ENCODE data around the gene ADCY3. TPM values are rescaled to one million over a fixed set of nuclear protein-coding genes. Genes with fewer than 3 reads are reported as not detected.

Gene ADCY3
- total and polyA plus RNA-seq, 7 experiments from 2014 or later, result 2.0 to 44.7 (median 5.1) TPM

- no peaks in the 10 kb centered on the region for H3K27me3 Mint-ChIP-seq
- no peaks in the 10 kb centered on the region for H3K9me3 ChIP-seq (ENCODE audit: control insufficient read depth in 2 of 3, low read length in 3 of 3)
- DNase-seq, result no peak
- H3K27ac ChIP-seq (ENCODE audit: low read depth, low read length), result no peak overlapping the region
- peaks cover 0 to 1% (median 0%) of the 10 kb centered on the region in 11 donors for H3K9me3 Mint-ChIP-seq
- H3K4me1 ChIP-seq (ENCODE audit: control insufficient read depth in 2 of 2, insufficient read depth in 2 of 2, low read length in 2 of 2), result no peaks in the 10 kb centered on the region
- intact Hi-C loops (cut with micrococcal nuclease), result no loop called here
- no peak for ATAC-seq
- H3K36me3 ChIP-seq (ENCODE audit: control insufficient read depth in 2 of 3, insufficient read depth in 3 of 3, low read length in 3 of 3), result no peaks in the 10 kb centered on the region
- CTCF ChIA-PET, result no interaction called here
- no peak overlapping the region for H3K27ac Mint-ChIP-seq
- H3K36me3 Mint-ChIP-seq, result peaks cover 0 to 7% (median 0%) of the 10 kb centered on the region in 5 donors
- no peak overlapping the region for H3K4me3 Mint-ChIP-seq
- POLR2A ChIA-PET, result no interaction called here
- peaks cover 0 to 7% (median 0%) of the 10 kb centered on the region in 7 donors for H3K4me1 Mint-ChIP-seq
- no peak overlapping the region for H3K4me3 ChIP-seq (ENCODE audit: low read length)
- H3K27me3 ChIP-seq (ENCODE audit: control insufficient read depth in 2 of 2, insufficient read depth in 2 of 2, low read length in 2 of 2), result no peaks in the 10 kb centered on the region
Measured at GRCh38 chr2:24861500-24861899, 58.5 kb downstream of the ADCY3 start.

GRCh38 chr2:24860631-24861030 is 59.4 kb downstream of the ADCY3 start:
- Histone ChIP-seq H3K9me3 (ENCODE audit: control insufficient read depth in 2 of 3, low read length in 3 of 3) (no peaks in the 10 kb centered on the region), H3K27me3 (ENCODE audit: control insufficient read depth in 2 of 2, insufficient read depth in 2 of 2, low read length in 2 of 2) (no peaks in the 10 kb centered on the region), H3K4me3 (ENCODE audit: low read length) (no peak overlapping the region), H3K27ac (ENCODE audit: low read depth, low read length) (no peak overlapping the region), H3K4me1 (ENCODE audit: control insufficient read depth in 2 of 2, insufficient read depth in 2 of 2, low read length in 2 of 2) (no peaks in the 10 kb centered on the region), H3K36me3 (ENCODE audit: control insufficient read depth in 2 of 3, insufficient read depth in 3 of 3, low read length in 3 of 3) (no peaks in the 10 kb centered on the region)
- CTCF ChIA-PET, result no interaction called here
- DNase-seq, result no peak
- intact Hi-C loops (cut with micrococcal nuclease), result no loop called here
- POLR2A ChIA-PET, result no interaction called here
- no peaks in the 10 kb centered on the region for H3K27me3 Mint-ChIP-seq
- ATAC-seq, result no peak
- H3K4me1 Mint-ChIP-seq, result peaks cover 0 to 7% (median 0%) of the 10 kb centered on the region in 7 donors
- H3K36me3 Mint-ChIP-seq, result peaks cover 0 to 7% (median 0%) of the 10 kb centered on the region in 5 donors
- H3K27ac Mint-ChIP-seq, result no peak overlapping the region
- peaks cover 0 to 1% (median 0%) of the 10 kb centered on the region in 11 donors for H3K9me3 Mint-ChIP-seq
- no peak overlapping the region for H3K4me3 Mint-ChIP-seq

DNA sequence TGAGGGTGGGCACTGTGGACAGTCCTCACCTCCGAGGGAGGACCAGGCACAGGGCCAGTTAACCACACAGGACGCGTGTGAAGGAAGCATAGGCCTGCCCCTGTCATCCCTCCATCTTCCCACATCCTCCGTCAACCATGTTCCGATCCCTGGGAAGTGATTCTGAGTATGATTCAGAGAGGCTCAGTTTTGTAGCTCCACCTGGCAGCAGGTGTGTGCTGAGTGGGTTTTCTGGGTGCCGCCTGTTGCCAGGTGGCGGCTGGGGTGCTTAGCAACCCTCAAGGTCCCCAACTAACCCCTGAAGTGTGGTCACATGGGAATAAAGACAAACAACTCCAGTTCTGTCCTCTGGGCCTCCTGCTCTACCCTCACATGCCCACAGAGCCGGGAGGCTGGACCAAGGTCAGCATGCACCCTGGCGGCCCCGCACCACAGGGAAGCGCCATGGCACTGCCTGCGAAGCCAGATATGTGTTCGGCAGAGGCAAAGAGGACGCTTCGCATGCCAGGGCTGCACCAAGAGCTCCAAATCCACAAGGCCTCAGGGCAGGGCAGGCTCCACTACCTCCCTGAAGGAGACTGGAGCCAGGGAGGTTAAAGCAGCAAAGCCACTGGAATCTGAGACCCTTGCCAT is 60.0 kb downstream of the ADCY3 start:
- no peak overlapping the region for H3K27ac ChIP-seq (ENCODE audit: low read depth, low read length)
- intact Hi-C loops (cut with micrococcal nuclease), result no loop called here
- H3K4me3 Mint-ChIP-seq, result no peak overlapping the region
- ChIA-PET POLR2A (interaction anchor here (0.6 kb wide), 1 partner anchor 1375 kb away, joined by 6 read pairs; no protein-coding TSS in a partner anchor), CTCF (no interaction called here)
- no peaks in the 10 kb centered on the region for H3K27me3 Mint-ChIP-seq
- no peaks in the 10 kb centered on the region for H3K4me1 ChIP-seq (ENCODE audit: control insufficient read depth in 2 of 2, insufficient read depth in 2 of 2, low read length in 2 of 2)
- H3K9me3 Mint-ChIP-seq, result peaks cover 0 to 1% (median 0%) of the 10 kb centered on the region in 11 donors
- H3K36me3 Mint-ChIP-seq, result peaks cover 0 to 10% (median 2%) of the 10 kb centered on the region in 5 donors
- H3K4me1 Mint-ChIP-seq, result peaks cover 0 to 7% (median 0%) of the 10 kb centered on the region in 7 donors
- no peaks in the 10 kb centered on the region for H3K27me3 ChIP-seq (ENCODE audit: control insufficient read depth in 2 of 2, insufficient read depth in 2 of 2, low read length in 2 of 2)
- H3K27ac Mint-ChIP-seq, result no peak overlapping the region
- no peaks in the 10 kb centered on the region for H3K36me3 ChIP-seq (ENCODE audit: control insufficient read depth in 2 of 3, insufficient read depth in 3 of 3, low read length in 3 of 3)
- no peak for ATAC-seq
- no peak for DNase-seq
- H3K4me3 ChIP-seq (ENCODE audit: low read length), result no peak overlapping the region
- H3K9me3 ChIP-seq (ENCODE audit: control insufficient read depth in 2 of 3, low read length in 3 of 3), result no peaks in the 10 kb centered on the region

DNA sequence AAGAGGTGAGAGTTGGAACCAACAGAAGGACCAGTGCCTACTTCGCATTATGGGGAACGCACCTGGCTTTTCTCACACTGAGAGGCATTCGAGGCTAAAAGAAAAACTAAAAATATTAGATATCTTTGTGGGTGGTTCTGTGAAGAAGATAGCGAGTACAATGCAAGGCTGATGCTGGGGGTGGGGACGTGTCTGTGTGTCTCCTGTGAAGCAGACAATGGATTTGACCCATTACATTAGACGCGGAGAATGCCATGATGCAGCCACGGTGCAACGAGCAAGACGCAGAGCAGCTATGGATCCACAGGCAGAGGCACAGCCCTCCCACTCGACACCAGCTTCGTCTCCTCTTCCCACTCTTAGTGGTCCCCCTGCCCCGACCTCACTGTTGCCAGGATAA is 61.0 kb downstream of the ADCY3 start:
- POLR2A ChIA-PET, result no interaction called here
- H3K4me3 ChIP-seq (ENCODE audit: low read length), result no peak overlapping the region
- H3K4me3 Mint-ChIP-seq, result no peak overlapping the region
- no peaks in the 10 kb centered on the region for H3K27me3 Mint-ChIP-seq
- peaks cover 0 to 7% (median 0%) of the 10 kb centered on the region in 7 donors for H3K4me1 Mint-ChIP-seq
- H3K4me1 ChIP-seq (ENCODE audit: control insufficient read depth in 2 of 2, insufficient read depth in 2 of 2, low read length in 2 of 2), result no peaks in the 10 kb centered on the region
- H3K27me3 ChIP-seq (ENCODE audit: control insufficient read depth in 2 of 2, insufficient read depth in 2 of 2, low read length in 2 of 2), result no peaks in the 10 kb centered on the region
- no peaks in the 10 kb centered on the region for H3K9me3 ChIP-seq (ENCODE audit: control insufficient read depth in 2 of 3, low read length in 3 of 3)
- DNase-seq, result no peak
- intact Hi-C loops (cut with micrococcal nuclease), result no loop called here
- H3K36me3 Mint-ChIP-seq, result peaks cover 0 to 11% (median 3%) of the 10 kb centered on the region in 5 donors
- no peaks in the 10 kb centered on the region for H3K36me3 ChIP-seq (ENCODE audit: control insufficient read depth in 2 of 3, insufficient read depth in 3 of 3, low read length in 3 of 3)
- ATAC-seq, result no peak
- no peak overlapping the region for H3K27ac ChIP-seq (ENCODE audit: low read depth, low read length)
- H3K27ac Mint-ChIP-seq, result peak overlapping the region in 1 of 9 donors; percentile 41
- CTCF ChIA-PET, result no interaction called here
- peaks cover 0 to 1% (median 0%) of the 10 kb centered on the region in 11 donors for H3K9me3 Mint-ChIP-seq

DNA sequence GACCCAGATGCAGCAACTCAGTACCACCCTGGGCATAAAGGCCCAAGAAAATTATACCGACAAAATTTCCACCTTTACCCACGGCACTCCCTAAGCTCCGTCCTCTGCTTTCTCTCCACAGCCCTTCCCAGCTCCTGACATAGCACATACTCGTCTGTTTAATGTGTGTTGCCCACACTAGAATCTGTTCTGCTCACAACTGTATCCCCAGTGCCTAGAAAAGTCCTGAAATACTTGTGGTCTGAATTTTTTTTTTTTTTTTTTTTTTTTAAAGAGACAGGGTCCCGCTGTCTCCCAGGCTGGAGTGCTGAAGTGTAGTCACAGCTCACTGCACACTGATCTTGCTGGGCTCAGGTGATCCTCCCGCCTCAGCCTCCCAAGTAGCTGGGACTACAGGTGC is 62.3 kb downstream of the ADCY3 start:
- Mint-ChIP-seq H3K27ac (peak overlapping the region in 1 of 9 donors; percentile 28), H3K27me3 (no peaks in the 10 kb centered on the region), H3K4me3 (no peak overlapping the region), H3K36me3 (peaks cover 0 to 13% (median 3%) of the 10 kb centered on the region in 5 donors), H3K9me3 (peaks cover 0 to 1% (median 0%) of the 10 kb centered on the region in 11 donors), H3K4me1 (peaks cover 0 to 7% (median 0%) of the 10 kb centered on the region in 7 donors)
- POLR2A ChIA-PET, result no interaction called here
- Histone ChIP-seq H3K27ac (ENCODE audit: low read depth, low read length) (no peak overlapping the region), H3K9me3 (ENCODE audit: control insufficient read depth in 2 of 3, low read length in 3 of 3) (no peaks in the 10 kb centered on the region), H3K4me1 (ENCODE audit: control insufficient read depth in 2 of 2, insufficient read depth in 2 of 2, low read length in 2 of 2) (no peaks in the 10 kb centered on the region), H3K36me3 (ENCODE audit: control insufficient read depth in 2 of 3, insufficient read depth in 3 of 3, low read length in 3 of 3) (no peaks in the 10 kb centered on the region), H3K27me3 (ENCODE audit: control insufficient read depth in 2 of 2, insufficient read depth in 2 of 2, low read length in 2 of 2) (no peaks in the 10 kb centered on the region), H3K4me3 (ENCODE audit: low read length) (no peak overlapping the region)
- CTCF ChIA-PET, result interaction anchor here (1.5 kb wide), 1 partner anchor 30 kb away, joined by 8 read pairs; no protein-coding TSS in a partner anchor
- ATAC-seq (no peak), DNase-seq (no peak)
- intact Hi-C loops (cut with micrococcal nuclease), result no loop called here

DNA sequence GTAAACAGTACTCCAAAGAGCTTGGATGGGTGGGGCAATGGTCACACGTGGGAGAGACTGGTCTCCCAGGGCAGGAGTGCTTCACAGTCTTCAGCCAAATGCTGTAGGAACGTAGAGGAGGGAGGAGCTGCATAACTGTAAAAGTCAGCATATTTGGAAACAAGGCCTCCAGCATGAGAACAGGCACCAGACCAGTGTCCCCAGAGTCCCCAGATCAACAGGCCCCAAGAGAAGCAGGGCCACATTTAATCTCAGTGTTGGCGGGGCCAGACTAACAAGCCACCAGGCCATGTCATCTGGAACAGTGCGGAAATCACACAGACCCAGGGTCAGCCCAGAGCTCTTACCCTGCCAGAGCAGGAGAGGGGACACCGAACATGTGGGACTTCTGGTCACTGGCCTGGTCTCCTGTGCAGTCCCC is 63.2 kb downstream of the ADCY3 start:
- no peaks in the 10 kb centered on the region for H3K27me3 Mint-ChIP-seq
- no peak overlapping the region for H3K27ac Mint-ChIP-seq
- peaks cover 0 to 1% (median 0%) of the 10 kb centered on the region in 11 donors for H3K9me3 Mint-ChIP-seq
- H3K9me3 ChIP-seq (ENCODE audit: control insufficient read depth in 2 of 3, low read length in 3 of 3), result no peaks in the 10 kb centered on the region
- ChIA-PET POLR2A (no interaction called here), CTCF (no interaction called here)
- ATAC-seq (no peak), DNase-seq (no peak)
- H3K4me1 Mint-ChIP-seq, result peaks cover 0 to 7% (median 0%) of the 10 kb centered on the region in 7 donors
- no peaks in the 10 kb centered on the region for H3K36me3 ChIP-seq (ENCODE audit: control insufficient read depth in 2 of 3, insufficient read depth in 3 of 3, low read length in 3 of 3)
- H3K4me3 Mint-ChIP-seq, result no peak overlapping the region
- no peak overlapping the region for H3K4me3 ChIP-seq (ENCODE audit: low read length)
- no peaks in the 10 kb centered on the region for H3K27me3 ChIP-seq (ENCODE audit: control insufficient read depth in 2 of 2, insufficient read depth in 2 of 2, low read length in 2 of 2)
- H3K27ac ChIP-seq (ENCODE audit: low read depth, low read length), result no peak overlapping the region
- intact Hi-C loops (cut with micrococcal nuclease), result no loop called here
- H3K36me3 Mint-ChIP-seq, result peaks cover 0 to 15% (median 3%) of the 10 kb centered on the region in 5 donors
- no peaks in the 10 kb centered on the region for H3K4me1 ChIP-seq (ENCODE audit: control insufficient read depth in 2 of 2, insufficient read depth in 2 of 2, low read length in 2 of 2)

- no peaks in the 10 kb centered on the region for H3K9me3 ChIP-seq (ENCODE audit: control insufficient read depth in 2 of 3, low read length in 3 of 3)
- Mint-ChIP-seq H3K36me3 (peaks cover 0 to 15% (median 3%) of the 10 kb centered on the region in 5 donors), H3K27ac (no peak overlapping the region), H3K27me3 (no peaks in the 10 kb centered on the region), H3K9me3 (peaks cover 0 to 1% (median 0%) of the 10 kb centered on the region in 11 donors), H3K4me3 (no peak overlapping the region), H3K4me1 (peaks cover 0 to 7% (median 0%) of the 10 kb centered on the region in 7 donors)
- H3K36me3 ChIP-seq (ENCODE audit: control insufficient read depth in 2 of 3, insufficient read depth in 3 of 3, low read length in 3 of 3), result no peaks in the 10 kb centered on the region
- no peaks in the 10 kb centered on the region for H3K27me3 ChIP-seq (ENCODE audit: control insufficient read depth in 2 of 2, insufficient read depth in 2 of 2, low read length in 2 of 2)
- ATAC-seq, result no peak
- H3K27ac ChIP-seq (ENCODE audit: low read depth, low read length), result no peak overlapping the region
- no peaks in the 10 kb centered on the region for H3K4me1 ChIP-seq (ENCODE audit: control insufficient read depth in 2 of 2, insufficient read depth in 2 of 2, low read length in 2 of 2)
- ChIA-PET CTCF (no interaction called here), POLR2A (no interaction called here)
- intact Hi-C loops (cut with micrococcal nuclease), result no loop called here
- H3K4me3 ChIP-seq (ENCODE audit: low read length), result no peak overlapping the region
- no peak for DNase-seq
Measured at GRCh38 chr2:24855726-24856125, 64.3 kb downstream of the ADCY3 start.
